ENCODE data around the gene LMF1.
A peak's percentile ranks its signal among the peaks of the same experiment; 100 is the strongest.
"Not testable (repeated sequence)": the region's sequence is repeated elsewhere in the genome, so short reads cannot be mapped to it uniquely, and the experiment has no call there.

LMF1 gene

DNA sequence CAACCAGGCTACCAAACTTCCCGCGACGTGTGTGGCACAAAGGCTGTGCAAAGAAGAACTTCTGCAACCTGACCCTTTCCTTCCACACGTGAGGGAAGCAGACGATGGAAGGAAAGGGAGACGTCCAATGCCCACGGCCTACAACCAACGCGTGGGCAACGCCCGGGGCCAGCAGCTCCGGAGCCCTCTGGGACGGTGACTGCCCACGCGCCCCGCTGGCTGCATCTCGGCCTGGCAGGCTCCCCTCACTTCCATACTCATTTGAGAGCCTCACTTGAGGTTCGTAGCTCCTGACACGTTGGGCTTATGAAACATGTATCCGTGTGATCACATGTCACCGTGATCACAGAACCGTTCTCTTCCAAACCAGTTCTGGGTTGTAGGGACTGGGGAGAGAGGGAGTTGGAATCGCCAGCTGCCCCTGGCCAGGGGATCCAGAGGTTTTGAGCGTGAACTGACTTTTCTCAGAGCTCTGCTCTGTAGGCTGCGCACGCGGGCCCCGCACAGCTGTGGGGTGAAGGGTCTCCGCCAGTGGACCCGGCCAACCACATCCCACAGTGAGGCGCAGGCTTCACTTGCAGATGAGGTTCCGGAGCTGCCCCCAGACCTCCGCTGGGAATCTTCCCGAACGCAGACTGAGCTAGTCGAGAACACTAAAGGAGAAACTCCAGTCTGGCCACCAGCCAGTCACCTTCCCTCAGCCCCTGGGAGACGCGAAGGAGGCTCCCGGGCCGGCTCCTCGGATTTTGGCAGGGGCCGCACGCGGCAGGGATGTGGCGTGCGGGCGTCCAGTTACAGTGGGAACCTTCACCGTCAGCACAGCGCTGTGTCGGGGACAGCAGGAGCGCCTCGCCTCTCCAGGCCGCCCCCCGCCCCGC is 1.0 kb downstream of the LMF1 start:
- DNase-seq = no peak

GRCh38 chr16:968620-969019 is 2.2 kb downstream of the LMF1 start:
- no peak for DNase-seq

- DNase-seq = no peak
Measured at GRCh38 chr16:967546-968295, 3.1 kb downstream of the LMF1 start.

- no peak for DNase-seq
Measured at GRCh38 chr16:967077-967541, 3.7 kb downstream of the LMF1 start.

DNA sequence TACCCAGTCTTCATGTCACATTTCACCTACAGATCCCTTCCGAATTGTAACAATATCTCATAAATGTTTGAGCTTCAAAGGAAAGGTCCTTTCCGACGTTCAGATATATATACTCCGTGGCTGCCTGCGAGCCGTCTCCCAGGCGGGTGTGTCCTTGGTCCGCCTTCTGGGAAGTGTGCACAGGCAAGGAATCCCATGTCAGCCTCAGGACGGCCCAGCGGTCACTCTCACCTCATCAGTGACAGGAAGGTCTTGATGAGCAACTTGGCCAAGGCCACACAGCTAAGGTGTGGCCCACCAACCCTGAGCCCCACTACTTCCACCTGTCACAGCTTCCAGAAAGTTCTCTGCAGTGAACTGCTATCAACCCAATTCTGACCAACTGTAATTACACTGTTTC is 4.3 kb downstream of the LMF1 start:
- DNase-seq = no peak

DNA sequence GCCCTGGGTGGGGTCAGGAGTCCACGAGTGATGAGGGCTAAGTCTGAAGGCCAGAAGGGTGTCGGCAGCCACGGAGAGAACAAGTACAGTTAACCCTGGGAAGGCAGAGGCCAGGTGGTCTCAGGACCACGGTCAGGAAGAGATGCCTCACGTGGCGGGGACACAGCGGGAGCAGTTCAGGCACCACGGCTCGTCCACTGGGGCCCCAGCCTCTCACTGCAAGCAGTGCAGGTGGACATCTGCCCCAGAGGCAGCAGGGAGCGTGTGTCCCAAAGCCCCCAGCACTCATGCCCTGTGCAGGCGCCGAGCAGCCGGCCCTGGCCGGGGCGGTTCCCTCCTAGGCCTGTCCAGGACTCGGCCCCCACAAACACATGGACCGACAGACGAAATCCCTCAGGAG is 4.7 kb downstream of the LMF1 start:
- no peak for DNase-seq

- no peak for DNase-seq
Measured at GRCh38 chr16:965487-965886, 5.3 kb downstream of the LMF1 start.

GRCh38 chr16:965036-965395 is 5.8 kb downstream of the LMF1 start:
- no peak for DNase-seq

DNA sequence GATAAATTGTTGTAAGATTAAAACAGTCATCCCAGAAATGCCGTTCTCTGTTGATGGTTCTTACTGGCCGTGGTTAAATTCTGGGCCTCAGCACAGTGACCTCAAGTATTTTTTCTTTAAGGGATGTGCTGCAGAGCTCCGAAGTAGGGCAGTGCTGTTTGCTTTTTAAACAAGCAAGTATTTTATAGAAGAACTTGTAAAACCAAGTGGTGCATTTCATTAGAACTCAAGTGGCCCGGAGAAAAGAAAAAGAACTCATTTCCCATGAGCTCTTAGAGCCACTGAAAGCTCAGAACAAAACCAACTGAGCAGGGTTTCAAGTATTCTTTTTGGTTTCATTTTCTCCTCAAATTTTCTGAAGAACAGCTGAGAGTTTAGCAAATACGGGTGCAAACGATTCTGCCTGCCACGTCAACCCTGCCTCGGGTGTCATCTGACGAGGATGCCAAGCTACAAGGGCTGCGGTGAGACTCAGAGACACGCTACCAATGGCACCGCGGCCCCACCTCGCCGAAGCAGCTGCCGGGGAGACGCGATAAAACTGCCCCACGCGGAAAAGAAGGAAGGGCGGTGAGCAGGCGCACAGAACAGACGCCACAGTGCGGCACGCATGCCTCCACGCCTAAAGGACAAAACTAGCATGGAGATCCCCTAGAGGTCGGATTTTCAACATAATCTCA is 6.3 kb downstream of the LMF1 start:
- peak; percentile 80 for DNase-seq

DNA sequence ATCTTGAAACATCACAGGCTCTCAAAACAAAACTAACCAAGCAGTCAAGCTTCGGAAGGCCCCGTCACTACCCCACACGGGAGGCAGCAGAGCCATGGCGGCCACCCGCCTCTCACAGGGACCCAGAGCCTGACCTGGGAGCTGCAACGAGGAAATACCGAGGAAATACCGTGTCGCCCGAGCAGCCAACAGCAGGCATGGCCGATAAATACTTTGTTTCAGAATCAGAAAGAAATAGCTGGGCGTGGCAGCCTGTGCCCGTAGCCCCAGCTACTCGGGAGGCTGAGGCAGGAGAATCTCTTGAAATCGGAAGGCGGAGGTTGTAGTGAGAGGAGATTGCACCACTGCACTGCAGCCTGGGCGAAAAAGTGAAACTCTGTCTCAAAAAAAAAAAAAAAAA is 6.9 kb downstream of the LMF1 start:
- DNase-seq = peak; percentile 13

DNA sequence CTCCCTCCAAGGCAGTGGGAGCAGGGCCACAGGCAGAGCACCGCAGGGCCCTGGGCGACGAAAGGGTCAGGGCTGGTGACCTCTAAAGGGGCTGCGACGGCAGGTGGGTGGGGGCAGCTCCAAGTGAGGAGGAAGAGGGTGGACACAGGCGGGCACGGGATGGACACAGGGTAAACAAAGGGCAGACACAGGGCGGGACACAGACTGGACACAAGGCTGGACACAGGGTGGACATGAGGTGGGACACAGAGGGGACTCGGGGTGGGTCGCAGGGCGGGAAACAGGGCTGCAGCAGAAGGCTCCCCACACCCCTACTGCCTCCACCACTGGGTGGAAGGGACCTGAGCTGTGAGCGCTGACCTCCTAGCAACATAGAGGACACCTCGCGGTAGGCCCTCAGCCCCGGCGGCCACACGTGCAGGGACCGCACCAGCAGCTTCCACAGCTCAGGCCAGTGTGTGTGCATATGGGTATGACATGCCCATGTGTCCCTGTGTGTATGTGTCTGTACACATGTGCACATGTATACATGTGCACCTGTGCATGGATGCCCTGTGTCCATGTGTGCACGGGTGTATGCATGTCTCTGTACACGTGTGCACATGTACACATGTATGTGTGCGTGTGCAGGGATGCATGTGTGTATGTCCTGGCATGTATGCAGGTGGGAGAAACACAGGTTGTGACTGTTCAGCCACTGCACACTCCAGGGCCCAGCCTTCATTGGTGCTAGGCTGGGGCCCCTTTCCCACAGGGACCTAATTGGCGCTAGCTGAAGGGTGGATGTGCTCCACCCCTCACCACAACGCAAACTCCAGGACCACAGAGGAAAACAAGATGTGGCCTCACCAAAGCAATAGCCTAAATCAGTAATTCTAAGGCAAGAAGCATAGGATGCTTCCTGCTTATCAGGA is 7.6 kb downstream of the LMF1 start:
- DNase-seq = no peak

- DNase-seq = no peak
Measured at GRCh38 chr16:962366-962765, 8.4 kb downstream of the LMF1 start.

- no peak for DNase-seq
Measured at GRCh38 chr16:959232-960040, 11.3 kb downstream of the LMF1 start.

- not testable (repeated sequence) for DNase-seq
Measured at GRCh38 chr16:955766-956165, 15.0 kb downstream of the LMF1 start.

- not testable (repeated sequence) for DNase-seq
Measured at GRCh38 chr16:953818-954217, 17.0 kb downstream of the LMF1 start.

DNA sequence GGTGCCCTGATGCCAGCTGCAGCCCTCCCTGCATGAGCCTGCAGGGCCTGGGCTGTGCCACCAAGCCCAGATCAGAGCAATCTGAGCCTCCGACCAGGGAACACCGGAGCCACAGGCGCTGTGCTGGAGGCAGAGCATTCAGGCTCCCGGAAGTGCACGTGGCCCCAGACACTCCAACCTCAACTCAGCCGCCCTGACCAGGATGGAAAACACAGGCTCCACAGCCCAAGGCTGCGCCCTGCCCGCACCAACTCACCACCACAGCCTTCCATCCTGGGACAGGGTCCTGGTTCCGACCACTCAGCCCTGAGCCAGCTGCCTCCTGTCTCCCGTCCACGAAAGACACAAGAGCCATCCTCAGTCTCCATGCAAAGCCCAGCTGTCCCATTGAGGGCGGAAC is 18.5 kb downstream of the LMF1 start:
- DNase-seq = no peak

DNA sequence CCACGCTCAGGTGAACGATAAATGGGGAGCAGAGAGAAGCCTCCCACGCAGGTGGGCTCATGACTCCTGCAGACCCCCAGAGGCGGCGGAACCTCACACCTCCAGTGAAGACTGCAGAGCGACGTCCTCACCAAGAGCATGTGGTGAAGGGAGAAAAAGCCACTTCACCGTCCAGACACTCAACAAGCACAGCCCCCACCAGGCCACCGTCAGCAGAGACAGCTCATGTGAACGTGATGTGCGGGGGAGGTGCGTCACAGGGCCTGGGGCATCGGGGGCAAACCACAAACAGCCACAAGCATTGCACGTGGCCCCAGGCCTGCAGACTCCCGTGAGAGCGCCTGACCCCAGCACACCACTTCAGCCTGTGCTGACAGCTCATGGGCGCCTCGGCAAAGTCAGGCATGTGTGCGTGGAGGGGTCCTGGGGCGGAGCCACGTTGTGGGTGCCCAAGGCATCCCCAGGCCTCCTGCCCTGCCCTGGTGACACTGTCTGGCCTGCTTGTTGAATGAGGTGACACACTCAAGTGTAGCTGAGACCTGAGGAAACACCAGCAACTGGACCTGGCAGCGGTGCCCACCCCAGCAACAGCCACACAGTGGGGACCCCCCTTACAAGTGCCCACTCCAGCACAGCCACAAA is 19.0 kb downstream of the LMF1 start:
- no peak for DNase-seq

DNA sequence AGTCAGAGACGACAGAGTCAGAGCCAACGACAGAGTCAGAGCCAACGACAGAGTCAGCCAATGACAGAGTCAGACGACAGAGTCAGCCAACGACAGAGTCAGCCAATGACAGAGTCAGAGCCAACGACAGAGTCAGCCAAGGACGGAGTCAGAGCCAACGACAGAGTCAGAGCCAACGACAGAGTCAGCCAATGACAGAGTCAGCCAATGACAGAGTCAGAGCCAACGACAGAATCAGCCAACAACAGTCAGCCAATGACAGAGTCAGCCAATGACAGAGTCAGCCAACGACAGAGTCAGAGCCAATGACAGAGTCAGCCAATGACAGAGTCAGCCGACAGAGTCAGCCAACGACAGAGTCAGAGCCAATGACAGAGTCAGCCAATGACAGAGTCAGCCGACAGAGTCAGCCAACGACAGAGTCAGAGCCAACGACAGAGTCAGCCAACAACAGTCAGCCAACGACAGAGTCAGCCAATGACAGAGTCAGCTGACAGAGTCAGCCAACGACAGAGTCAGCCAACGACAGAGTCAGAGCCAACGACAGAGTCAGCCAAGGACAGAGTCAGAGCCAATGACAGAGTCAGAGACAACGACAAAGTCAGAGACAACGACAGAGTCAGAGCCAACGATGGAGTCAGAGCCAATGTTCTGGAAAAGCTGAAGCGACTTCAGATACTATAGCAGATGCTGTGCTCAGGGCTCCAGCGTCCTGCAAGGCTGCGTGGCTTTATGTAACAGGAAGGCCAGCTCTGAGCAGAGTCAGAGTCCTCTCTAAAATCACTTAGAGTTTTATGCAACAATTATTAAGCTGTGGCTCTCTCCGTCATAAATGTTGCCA is 19.8 kb downstream of the LMF1 start:
- not testable (repeated sequence) for DNase-seq

DNA sequence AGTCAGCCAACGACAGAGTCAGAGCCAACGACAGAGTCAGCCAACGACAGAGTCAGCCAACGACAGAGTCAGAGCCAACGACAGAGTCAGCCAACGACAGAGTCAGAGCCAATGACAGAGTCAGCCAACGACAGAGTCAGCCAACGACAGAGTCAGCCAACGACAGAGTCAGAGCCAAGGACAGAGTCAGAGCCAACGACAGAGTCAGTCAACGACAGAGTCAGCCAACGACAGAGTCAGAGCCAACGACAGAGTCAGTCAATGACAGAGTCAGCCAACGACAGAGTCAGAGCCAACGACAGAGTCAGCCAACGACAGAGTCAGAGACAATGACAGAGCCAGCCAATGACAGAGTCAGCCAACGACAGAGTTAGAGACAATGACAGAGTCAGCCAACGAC is 22.0 kb downstream of the LMF1 start:
- not testable (repeated sequence) for DNase-seq

GRCh38 chr16:947922-948303 is 22.9 kb downstream of the LMF1 start:
- not testable (repeated sequence) for DNase-seq
